Caki2 (cell line): Measurements from ENCODE around the gene PLPP1. TPM values are rescaled to one million over a fixed set of nuclear protein-coding genes. Genes with fewer than 3 reads are reported as not detected.

ENCODE experiments used
- DNase-seq: peaks from one replicate; pipeline ENCODE4 v3.0.0-alpha.2; 2015; ENCODE audit warnings: low read depth
- in situ Hi-C: cut with HindIII; loops from 2 replicates; pipeline ENCODE4 v1.10.0; 2016; ENCODE audit warnings: low sequenced_read_pairs, low pct_unique_long_range_greater_than_20kb, mixed read lengths
- total RNA-seq: library from RNA; depleted of rRNA; stranded (reverse); fragments of >200 nt; shearing (Covaris generic); gene quantifications from 2 replicates; pipeline ENCODE4 v1.2.3, GENCODE V29; 2014; ENCODE audit warnings: low replicate concordance; rRNA removed

Gene PLPP1
- total RNA-seq, 1 experiment from 2014 or later: 20.7 TPM

DNA sequence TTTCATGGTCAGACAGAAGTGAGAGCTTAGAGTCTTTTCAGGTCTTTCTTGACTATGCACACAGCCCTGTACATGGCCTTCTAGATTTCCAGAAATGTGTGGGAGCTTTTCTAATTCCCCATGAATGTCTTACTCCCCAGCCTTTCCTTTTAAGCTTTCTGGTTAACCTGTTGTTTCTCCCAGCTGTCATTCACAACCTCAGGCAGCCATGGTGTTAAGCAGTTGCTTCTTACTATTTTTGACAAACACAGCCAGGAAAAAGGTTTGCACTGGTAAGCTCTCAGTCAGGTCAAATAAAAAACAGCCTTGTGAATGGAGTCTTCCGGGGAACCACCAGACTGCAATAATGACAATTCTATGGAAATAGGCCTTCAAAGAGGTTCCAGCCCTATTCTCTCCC is 142.1 kb downstream of the PLPP1 start:
- in situ Hi-C loops: no loop called here
- no peak for DNase-seq

GRCh38 chr5:55391707-55392106 is 143.1 kb downstream of the PLPP1 start:
- in situ Hi-C loops: no loop called here
- DNase-seq: no peak

DNA sequence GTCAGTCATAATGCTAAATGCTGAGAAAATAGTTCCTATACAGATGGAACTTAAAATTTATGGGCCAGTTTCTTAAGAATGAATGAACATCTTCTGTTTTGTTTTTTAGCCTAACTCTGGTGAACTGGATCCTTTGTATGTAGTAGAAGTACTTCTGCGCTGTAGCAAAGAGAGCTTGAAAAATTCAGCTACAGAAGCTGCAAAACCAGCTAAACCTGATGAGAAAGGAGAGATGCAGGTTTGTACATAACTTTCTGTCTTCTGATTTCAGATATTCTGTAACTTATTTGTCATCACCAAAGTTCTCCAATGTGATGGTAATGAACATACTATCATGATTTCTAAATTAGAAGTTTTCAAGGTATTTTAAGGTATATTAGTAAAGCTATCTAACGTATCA is 146.9 kb downstream of the PLPP1 start:
- DNase-seq: no peak
- in situ Hi-C loops: no loop called here

DNA sequence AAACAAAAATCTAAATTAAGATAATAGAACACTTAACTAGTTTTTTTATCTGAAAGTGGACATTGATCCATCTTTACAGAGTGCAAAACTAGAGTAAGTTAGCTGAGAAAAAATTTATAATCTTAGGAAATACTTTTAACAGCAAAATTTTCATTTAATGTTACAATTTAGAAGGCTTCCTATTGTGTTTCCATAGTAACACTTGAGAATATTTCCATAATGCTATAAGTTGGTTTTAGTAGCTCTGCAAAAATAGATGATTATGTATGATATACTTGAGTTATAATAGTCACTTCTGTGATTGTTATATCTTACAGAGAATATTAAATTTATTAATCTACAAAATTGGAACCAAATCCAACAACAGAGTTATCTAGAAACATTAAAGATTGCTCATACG is 148.4 kb downstream of the PLPP1 start:
- DNase-seq: no peak
- in situ Hi-C loops: no loop called here

GRCh38 chr5:55385846-55386245 is 148.9 kb downstream of the PLPP1 start:
- no peak for DNase-seq
- in situ Hi-C loops: no loop called here

- DNase-seq: no peak
- in situ Hi-C loops: no loop called here
Observed at GRCh38 chr5:55385227-55385626, 149.5 kb downstream of the PLPP1 start.

DNA sequence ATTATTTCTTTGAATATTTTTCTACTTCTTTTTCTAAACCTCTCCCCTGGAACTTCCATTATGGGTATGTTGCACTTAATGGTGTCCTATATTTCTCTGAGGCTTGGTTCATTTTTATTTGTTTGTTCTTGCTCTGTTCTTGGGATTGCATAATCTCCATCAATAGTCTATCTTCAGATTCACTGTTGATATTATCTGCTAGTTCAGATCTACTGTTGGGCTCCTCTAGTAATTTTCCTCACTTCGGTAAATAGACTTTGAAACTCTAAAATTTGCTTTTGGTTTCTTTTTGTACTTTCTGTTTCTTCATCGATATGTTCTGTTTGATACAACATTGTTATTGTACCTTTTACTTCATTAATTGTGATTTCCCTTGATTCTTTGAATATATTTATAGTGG is 150.7 kb downstream of the PLPP1 start:
- in situ Hi-C loops: no loop called here
- no peak for DNase-seq

DNA sequence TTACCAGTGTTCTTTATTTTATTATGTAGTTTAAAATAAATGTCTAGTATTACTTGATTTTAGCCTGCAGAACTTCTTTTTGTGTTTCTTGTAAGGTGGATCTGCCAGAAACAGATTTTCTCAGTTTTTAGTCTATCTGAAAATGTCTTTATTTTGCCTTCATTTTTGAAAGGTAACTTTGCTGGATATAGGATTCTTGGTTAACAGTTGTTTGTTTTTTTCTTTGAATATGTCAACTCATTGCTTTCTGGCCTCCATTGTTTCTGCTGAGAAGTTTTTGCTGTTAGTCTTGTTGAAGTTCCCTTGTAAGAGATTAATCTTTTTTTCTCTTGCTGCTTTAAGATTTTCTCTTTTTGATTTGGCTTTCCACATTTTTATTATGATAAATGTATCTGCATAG is 151.5 kb downstream of the PLPP1 start:
- no peak for DNase-seq
- in situ Hi-C loops: no loop called here

GRCh38 chr5:55377810-55378209 is 157.0 kb downstream of the PLPP1 start:
- peak; percentile 15 for DNase-seq
- in situ Hi-C loops: no loop called here

Other genes with a start within 250 kb of the PLPP1 start
- 5.1 and 8.6 TPM in 2 replicates for gene DHX29, start 227.3 kb downstream of the PLPP1 start, total RNA-seq
- gene MTREX, start 227.0 kb downstream of the PLPP1 start, total RNA-seq: 25.6 and 58.2 TPM in 2 replicates
- 10.7 and 13.8 TPM in 2 replicates for gene SLC38A9, start 177.4 kb upstream of the PLPP1 start, total RNA-seq
- not detected in 2 replicates for gene DDX4, start 203.1 kb upstream of the PLPP1 start, total RNA-seq